MM.1S (cell line): ENCODE data around the gene NFATC2.

ENCODE experiments used
- DNase-seq: peaks from one replicate; pipeline ENCODE4 v3.0.0-alpha.2; 2015
- H2AFZ ChIP-seq: fragments of 300-600 bp; sonication (generic); 2 replicates; pipeline ENCODE4 v1.6.0; 2016; ENCODE audit warnings: antibody characterized with exemption, low read length
- H3F3A ChIP-seq: fragments of 300-600 bp; sonication (generic); 2 replicates; pipeline ENCODE4 v1.6.1; 2016; ENCODE audit warnings: mild to moderate bottlenecking, antibody characterized with exemption, low read length, moderate library complexity, mixed read lengths; ENCODE audit not compliant: insufficient read depth
- H3K27ac ChIP-seq: fragments of 300-600 bp; sonication (generic); 2 replicates; pipeline ENCODE4 v1.5.1; 2016; ENCODE audit warnings: mild to moderate bottlenecking, low read length
- H3K27me3 ChIP-seq: fragments of 300-600 bp; sonication (generic); replicated peaks from 2 replicates; pipeline ENCODE4 v1.6.0; 2016; ENCODE audit warnings: low read length; ENCODE audit not compliant: insufficient read depth
- H3K36me3 ChIP-seq: fragments of 300-600 bp; sonication (generic); replicated peaks from 2 replicates; pipeline ENCODE4 v1.6.1; 2016; ENCODE audit warnings: mild to moderate bottlenecking, low read length, mixed read lengths; ENCODE audit not compliant: insufficient read depth
- H3K4me1 ChIP-seq: fragments of 300-600 bp; sonication (generic); 2 replicates; pipeline ENCODE4 v1.6.1; 2016; ENCODE audit warnings: low read length, mixed read lengths
- H3K4me2 ChIP-seq: fragments of 300-600 bp; sonication (generic); 2 replicates; pipeline ENCODE4 v1.6.0; 2016; ENCODE audit warnings: low read depth, low read length
- H3K4me3 ChIP-seq: fragments of 300-600 bp; sonication (generic); 2 replicates; pipeline ENCODE4 v1.5.1; 2016; ENCODE audit warnings: low read length, mixed read lengths
- H3K79me2 ChIP-seq: fragments of 300-600 bp; sonication (generic); 2 replicates; pipeline ENCODE4 v1.6.1; 2016; ENCODE audit warnings: mixed run types, low read length, mixed read lengths
- H3K9ac ChIP-seq: fragments of 300-600 bp; sonication (generic); 2 replicates; pipeline ENCODE4 v1.6.1; 2016; ENCODE audit warnings: low read length, mixed read lengths
- H3K9me2 ChIP-seq: fragments of 300-600 bp; sonication (generic); replicated peaks from 2 replicates; pipeline ENCODE4 v1.6.1; 2016; ENCODE audit warnings: mild to moderate bottlenecking, low read length, mixed read lengths; ENCODE audit not compliant: insufficient read depth
- H3K9me3 ChIP-seq: fragments of 300-600 bp; sonication (generic); replicated peaks from 2 replicates; pipeline ENCODE4 v1.6.1; 2016; ENCODE audit warnings: mild to moderate bottlenecking, low read length, mixed read lengths; ENCODE audit not compliant: insufficient read depth
- H4K20me1 ChIP-seq: fragments of 300-600 bp; sonication (generic); 2 replicates; pipeline ENCODE4 v1.6.1; 2016; ENCODE audit warnings: mild to moderate bottlenecking, low read length, moderate library complexity, mixed read lengths; ENCODE audit not compliant: insufficient read depth
- CTCF ChIP-seq: fragments of 300-600 bp; sonication (generic); IDR thresholded peaks from 2 replicates; pipeline ENCODE4 v1.5.1; 2016; ENCODE audit warnings: antibody characterized with exemption, low read length, mixed read lengths
- EZH2 ChIP-seq: fragments of 300-600 bp; sonication (generic); optimal IDR thresholded peaks from 2 replicates; pipeline ENCODE3; 2017; ENCODE audit warnings: low read depth, mild to moderate bottlenecking, antibody characterized with exemption, low read length, mixed read lengths
- EZH2phosphoT487 ChIP-seq: fragments of 300-600 bp; sonication (generic); IDR thresholded peaks from 2 replicates; pipeline ENCODE4 v1.6.1; 2018; ENCODE audit warnings: antibody characterized with exemption, low read length

NFATC2 gene

GRCh38 chr20:51423810-51424209, 118.7 kb downstream of the NFATC2 start:
- no peaks in the 10 kb centered on the region for H3F3A ChIP-seq
- no peaks in the 10 kb centered on the region for H3K9me2 ChIP-seq
- H3K27me3 ChIP-seq: no peaks in the 10 kb centered on the region
- no peaks in the 10 kb centered on the region for H3K79me2 ChIP-seq
- H4K20me1 ChIP-seq: no peaks in the 10 kb centered on the region
- H3K36me3 ChIP-seq: no peaks in the 10 kb centered on the region
- no peak overlapping the region for H2AFZ ChIP-seq
- TF ChIP-seq EZH2: no peak
- TF ChIP-seq EZH2phosphoT487: no peak
- TF ChIP-seq CTCF: no peak
- H3K4me1 ChIP-seq: no peaks in the 10 kb centered on the region
- no peak overlapping the region for H3K9ac ChIP-seq
- H3K4me2 ChIP-seq: no peak overlapping the region
- DNase-seq: no peak
- no peaks in the 10 kb centered on the region; the same call in 1 of the 2 replicates for H3K9me3 ChIP-seq
- no peak overlapping the region for H3K4me3 ChIP-seq
- H3K27ac ChIP-seq: no peak overlapping the region

GRCh38 chr20:51423290-51423667, 119.2 kb downstream of the NFATC2 start:
- Histone ChIP-seq H3K9me2 (no peaks in the 10 kb centered on the region), H3K36me3 (no peaks in the 10 kb centered on the region), H4K20me1 (no peaks in the 10 kb centered on the region), H3K9ac (no peak overlapping the region), H3F3A (no peaks in the 10 kb centered on the region), H2AFZ (no peak overlapping the region), H3K27ac (no peak overlapping the region), H3K4me2 (no peak overlapping the region), H3K4me1 (no peaks in the 10 kb centered on the region), H3K79me2 (no peaks in the 10 kb centered on the region), H3K4me3 (no peak overlapping the region), H3K27me3 (no peaks in the 10 kb centered on the region), H3K9me3 (no peaks in the 10 kb centered on the region; the same call in 1 of the 2 replicates)
- DNase-seq: no peak
- TF ChIP-seq CTCF: no peak
- TF ChIP-seq EZH2: no peak
- TF ChIP-seq EZH2phosphoT487: no peak

GRCh38 chr20:51422514-51423289, 119.8 kb downstream of the NFATC2 start:
- Histone ChIP-seq H3K9me2 (no peaks in the 10 kb centered on the region), H3K9me3 (no peaks in the 10 kb centered on the region; the same call in 1 of the 2 replicates), H3K27me3 (no peaks in the 10 kb centered on the region), H3F3A (no peaks in the 10 kb centered on the region), H3K79me2 (no peaks in the 10 kb centered on the region), H3K4me2 (no peak overlapping the region), H3K27ac (no peak overlapping the region), H4K20me1 (no peaks in the 10 kb centered on the region), H3K4me3 (no peak overlapping the region), H2AFZ (no peak overlapping the region), H3K9ac (no peak overlapping the region), H3K4me1 (no peaks in the 10 kb centered on the region), H3K36me3 (no peaks in the 10 kb centered on the region)
- TF ChIP-seq CTCF (no peak), EZH2phosphoT487 (no peak), EZH2 (no peak)
- no peak for DNase-seq
